Measurements from ENCODE around the gene ST3GAL3.

- TF ChIP-seq CTCF (conservative IDR thresholded peaks at IDR 0.05), result no peak
- no peak for TF ChIP-seq EZH2 (IDR thresholded peaks at IDR 0.05; ENCODE audit: low read depth)
Observed at GRCh38 chr1:43857163-43857562, 149.8 kb downstream of the ST3GAL3 start.

Measured in PC-9 (cell line).